ENCODE measurements around the gene PLRG1.

DNA sequence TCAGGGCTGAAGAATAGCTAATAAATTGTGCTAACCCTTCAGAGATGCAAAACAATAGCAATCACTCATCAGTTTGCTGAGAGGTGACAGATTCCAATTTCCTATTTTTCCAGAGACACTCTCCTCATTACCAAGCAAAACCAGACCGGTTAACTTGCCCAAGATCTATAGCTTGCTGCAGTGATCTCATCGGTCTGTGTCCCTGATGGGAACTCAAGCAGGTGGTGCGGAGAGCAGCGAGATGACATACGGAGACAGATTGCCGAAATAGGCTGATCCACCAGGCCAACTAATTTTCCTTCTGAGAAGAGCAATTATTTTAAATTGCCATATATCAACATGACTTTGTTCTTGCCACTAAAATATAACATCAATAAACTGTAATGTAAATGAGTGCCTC is 48.1 kb downstream of the PLRG1 start:
- TF ChIP-seq, protein P1, sequence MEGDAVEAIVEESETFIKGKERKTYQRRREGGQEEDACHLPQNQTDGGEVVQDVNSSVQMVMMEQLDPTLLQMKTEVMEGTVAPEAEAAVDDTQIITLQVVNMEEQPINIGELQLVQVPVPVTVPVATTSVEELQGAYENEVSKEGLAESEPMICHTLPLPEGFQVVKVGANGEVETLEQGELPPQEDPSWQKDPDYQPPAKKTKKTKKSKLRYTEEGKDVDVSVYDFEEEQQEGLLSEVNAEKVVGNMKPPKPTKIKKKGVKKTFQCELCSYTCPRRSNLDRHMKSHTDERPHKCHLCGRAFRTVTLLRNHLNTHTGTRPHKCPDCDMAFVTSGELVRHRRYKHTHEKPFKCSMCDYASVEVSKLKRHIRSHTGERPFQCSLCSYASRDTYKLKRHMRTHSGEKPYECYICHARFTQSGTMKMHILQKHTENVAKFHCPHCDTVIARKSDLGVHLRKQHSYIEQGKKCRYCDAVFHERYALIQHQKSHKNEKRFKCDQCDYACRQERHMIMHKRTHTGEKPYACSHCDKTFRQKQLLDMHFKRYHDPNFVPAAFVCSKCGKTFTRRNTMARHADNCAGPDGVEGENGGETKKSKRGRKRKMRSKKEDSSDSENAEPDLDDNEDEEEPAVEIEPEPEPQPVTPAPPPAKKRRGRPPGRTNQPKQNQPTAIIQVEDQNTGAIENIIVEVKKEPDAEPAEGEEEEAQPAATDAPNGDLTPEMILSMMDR (IDR thresholded peaks at IDR 0.05; ENCODE audit: low read length): no peak
- no peak for TF ChIP-seq EZH2 (IDR thresholded peaks at IDR 0.05; ENCODE audit: borderline replicate concordance, low read length)

Data from OCI-LY1 (cell line).